HG02970 (cell line): ENCODE measurements around the gene OTUD4.

Source experiments
- ATAC-seq: cut with Tn5 transposase; IDR thresholded peaks from one replicate; pipeline ENCODE4 v1.9.1; 2021; ENCODE audit warnings: mild to moderate bottlenecking, moderate library complexity, moderate number of reproducible peaks; ENCODE audit not compliant: unreplicated experiment, low FRiP score

Gene OTUD4

GRCh38 chr4:145130788-145131399 lies 49.5 kb downstream of the OTUD4 start:
- no peak for ATAC-seq

GRCh38 chr4:145130130-145130529 lies 50.3 kb downstream of the OTUD4 start:
- no peak for ATAC-seq

- no peak for ATAC-seq
Measured at GRCh38 chr4:145125396-145125795, 55.0 kb downstream of the OTUD4 start.

GRCh38 chr4:145108128-145108527 lies 72.3 kb downstream of the OTUD4 start:
- ATAC-seq, result no peak

GRCh38 chr4:145107126-145107525 lies 73.3 kb downstream of the OTUD4 start:
- ATAC-seq, result no peak

GRCh38 chr4:145103496-145103895 lies 76.9 kb downstream of the OTUD4 start:
- ATAC-seq, result no peak

- ATAC-seq, result no peak
Measured at GRCh38 chr4:145102619-145103018, 77.8 kb downstream of the OTUD4 start.

- no peak for ATAC-seq
Measured at GRCh38 chr4:145101091-145101490, 79.3 kb downstream of the OTUD4 start.

GRCh38 chr4:145099653-145100052 lies 80.7 kb downstream of the OTUD4 start:
- ATAC-seq, result no peak

GRCh38 chr4:145098675-145099037 lies 81.7 kb downstream of the OTUD4 start:
- peak; percentile 6 for ATAC-seq

- ATAC-seq, result peak; percentile 83
Measured at GRCh38 chr4:145097821-145098674, 82.3 kb downstream of the OTUD4 start, which contains the start of the genes ABCE1 and ANAPC10. TSS of gene ABCE1 (plus strand) at chr4:145098311. CDS start at chr4:145104413, 6,102 bp downstream. TSS of gene ANAPC10 (minus strand) at chr4:145098196. CDS start at chr4:145096099, 2,097 bp downstream.

GRCh38 chr4:145097331-145097820 lies 83.0 kb downstream of the OTUD4 start:
- no peak for ATAC-seq

- ATAC-seq, result no peak
Measured at GRCh38 chr4:145093638-145094037, 86.8 kb downstream of the OTUD4 start.

GRCh38 chr4:145090380-145090779 lies 90.0 kb downstream of the OTUD4 start:
- ATAC-seq, result no peak

- no peak for ATAC-seq
Measured at GRCh38 chr4:145083891-145084605, 96.3 kb downstream of the OTUD4 start.
